ENCODE data around the gene TCF7. TPM values are rescaled to one million over a fixed set of nuclear protein-coding genes. Genes with fewer than 3 reads are reported as not detected.

The TCF7 gene
- polyA plus RNA-seq, 1 donor from 2014 or later = 0.15 TPM

DNA sequence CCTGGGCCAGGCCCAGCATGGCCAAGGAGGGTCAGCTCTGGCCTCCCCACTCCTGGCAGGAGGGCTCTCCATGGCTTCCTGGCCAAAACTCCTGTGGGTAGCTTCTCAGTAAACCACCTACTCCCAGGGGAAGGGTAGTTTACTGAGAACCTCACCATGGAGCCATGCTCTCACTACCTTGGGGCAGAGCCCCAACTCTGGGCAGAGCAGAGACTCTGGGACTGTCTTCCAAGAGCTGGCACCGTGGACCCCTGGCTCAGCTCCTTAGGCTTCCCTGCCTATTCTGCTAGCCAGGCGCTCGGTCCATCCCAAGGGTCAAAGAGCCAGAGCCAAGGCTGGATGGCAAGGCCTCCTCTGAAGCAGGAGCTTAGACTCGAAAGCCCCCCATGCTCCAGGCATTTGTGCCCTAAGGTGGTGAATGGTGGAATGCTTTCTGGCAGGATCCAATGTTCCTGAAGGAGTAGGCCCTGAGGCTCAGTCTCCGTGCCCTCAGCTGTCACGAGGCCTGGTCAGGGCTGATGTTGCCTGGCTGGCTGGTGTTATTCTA lies 19.6 kb downstream of the TCF7 start:
- TF ChIP-seq MXI1 (conservative IDR thresholded peaks at IDR 0.05; ENCODE audit: poor library complexity, severe bottlenecking) = no peak
- no peak for TF ChIP-seq POLR2AphosphoS5 (IDR thresholded peaks at IDR 0.05)
- TF ChIP-seq SMC3 (conservative IDR thresholded peaks at IDR 0.05; ENCODE audit: poor library complexity) = no peak
- TF ChIP-seq, protein P1, sequence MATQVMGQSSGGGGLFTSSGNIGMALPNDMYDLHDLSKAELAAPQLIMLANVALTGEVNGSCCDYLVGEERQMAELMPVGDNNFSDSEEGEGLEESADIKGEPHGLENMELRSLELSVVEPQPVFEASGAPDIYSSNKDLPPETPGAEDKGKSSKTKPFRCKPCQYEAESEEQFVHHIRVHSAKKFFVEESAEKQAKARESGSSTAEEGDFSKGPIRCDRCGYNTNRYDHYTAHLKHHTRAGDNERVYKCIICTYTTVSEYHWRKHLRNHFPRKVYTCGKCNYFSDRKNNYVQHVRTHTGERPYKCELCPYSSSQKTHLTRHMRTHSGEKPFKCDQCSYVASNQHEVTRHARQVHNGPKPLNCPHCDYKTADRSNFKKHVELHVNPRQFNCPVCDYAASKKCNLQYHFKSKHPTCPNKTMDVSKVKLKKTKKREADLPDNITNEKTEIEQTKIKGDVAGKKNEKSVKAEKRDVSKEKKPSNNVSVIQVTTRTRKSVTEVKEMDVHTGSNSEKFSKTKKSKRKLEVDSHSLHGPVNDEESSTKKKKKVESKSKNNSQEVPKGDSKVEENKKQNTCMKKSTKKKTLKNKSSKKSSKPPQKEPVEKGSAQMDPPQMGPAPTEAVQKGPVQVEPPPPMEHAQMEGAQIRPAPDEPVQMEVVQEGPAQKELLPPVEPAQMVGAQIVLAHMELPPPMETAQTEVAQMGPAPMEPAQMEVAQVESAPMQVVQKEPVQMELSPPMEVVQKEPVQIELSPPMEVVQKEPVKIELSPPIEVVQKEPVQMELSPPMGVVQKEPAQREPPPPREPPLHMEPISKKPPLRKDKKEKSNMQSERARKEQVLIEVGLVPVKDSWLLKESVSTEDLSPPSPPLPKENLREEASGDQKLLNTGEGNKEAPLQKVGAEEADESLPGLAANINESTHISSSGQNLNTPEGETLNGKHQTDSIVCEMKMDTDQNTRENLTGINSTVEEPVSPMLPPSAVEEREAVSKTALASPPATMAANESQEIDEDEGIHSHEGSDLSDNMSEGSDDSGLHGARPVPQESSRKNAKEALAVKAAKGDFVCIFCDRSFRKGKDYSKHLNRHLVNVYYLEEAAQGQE (IDR thresholded peaks at IDR 0.05; ENCODE audit: borderline replicate concordance) = no peak
- TF ChIP-seq RAD21 (conservative IDR thresholded peaks at IDR 0.05) = no peak
- TF ChIP-seq EZH2 (IDR thresholded peaks at IDR 0.05; ENCODE audit: borderline replicate concordance, insufficient read depth, low read length, poor library complexity, severe bottlenecking) = no peak
- no peak for TF ChIP-seq TAF1 (IDR thresholded peaks at IDR 0.05; ENCODE audit: low read depth)
- TF ChIP-seq, protein P2, sequence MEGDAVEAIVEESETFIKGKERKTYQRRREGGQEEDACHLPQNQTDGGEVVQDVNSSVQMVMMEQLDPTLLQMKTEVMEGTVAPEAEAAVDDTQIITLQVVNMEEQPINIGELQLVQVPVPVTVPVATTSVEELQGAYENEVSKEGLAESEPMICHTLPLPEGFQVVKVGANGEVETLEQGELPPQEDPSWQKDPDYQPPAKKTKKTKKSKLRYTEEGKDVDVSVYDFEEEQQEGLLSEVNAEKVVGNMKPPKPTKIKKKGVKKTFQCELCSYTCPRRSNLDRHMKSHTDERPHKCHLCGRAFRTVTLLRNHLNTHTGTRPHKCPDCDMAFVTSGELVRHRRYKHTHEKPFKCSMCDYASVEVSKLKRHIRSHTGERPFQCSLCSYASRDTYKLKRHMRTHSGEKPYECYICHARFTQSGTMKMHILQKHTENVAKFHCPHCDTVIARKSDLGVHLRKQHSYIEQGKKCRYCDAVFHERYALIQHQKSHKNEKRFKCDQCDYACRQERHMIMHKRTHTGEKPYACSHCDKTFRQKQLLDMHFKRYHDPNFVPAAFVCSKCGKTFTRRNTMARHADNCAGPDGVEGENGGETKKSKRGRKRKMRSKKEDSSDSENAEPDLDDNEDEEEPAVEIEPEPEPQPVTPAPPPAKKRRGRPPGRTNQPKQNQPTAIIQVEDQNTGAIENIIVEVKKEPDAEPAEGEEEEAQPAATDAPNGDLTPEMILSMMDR (IDR thresholded peaks at IDR 0.05; ENCODE audit: poor library complexity, severe bottlenecking) = no peak
- TF ChIP-seq EP300 (conservative IDR thresholded peaks at IDR 0.05; ENCODE audit: poor library complexity, severe bottlenecking) = no peak
- no peaks in the 10 kb centered on the region for H3K9me2 ChIP-seq (ENCODE audit: insufficient read depth, low read length)
- H3K4me3 ChIP-seq (ENCODE audit: low read length) = no peak overlapping the region
- H3K27ac ChIP-seq (ENCODE audit: low read length) = no peak overlapping the region
- H4K20me1 ChIP-seq (ENCODE audit: insufficient read depth) = no peaks in the 10 kb centered on the region
- no peaks in the 10 kb centered on the region for H3K79me2 ChIP-seq (replicated peaks; ENCODE audit: insufficient read depth, low read length)
- H3K36me3 ChIP-seq (ENCODE audit: insufficient read depth, low read length) = no peaks in the 10 kb centered on the region
- H3K27me3 ChIP-seq (ENCODE audit: insufficient read depth, low read depth, low read length) = no peaks in the 10 kb centered on the region
- no peak overlapping the region for H3K4me2 ChIP-seq (ENCODE audit: low read length)
- no peaks in the 10 kb centered on the region for H3F3A ChIP-seq (ENCODE audit: insufficient read depth, low read length, poor library complexity, severe bottlenecking)
- H2AFZ ChIP-seq (ENCODE audit: low read depth, low read length) = no peak overlapping the region
- H3K9ac ChIP-seq (ENCODE audit: low read length) = no peak overlapping the region
- H3K9me3 ChIP-seq (ENCODE audit: low read length) = no peaks in the 10 kb centered on the region

DNA sequence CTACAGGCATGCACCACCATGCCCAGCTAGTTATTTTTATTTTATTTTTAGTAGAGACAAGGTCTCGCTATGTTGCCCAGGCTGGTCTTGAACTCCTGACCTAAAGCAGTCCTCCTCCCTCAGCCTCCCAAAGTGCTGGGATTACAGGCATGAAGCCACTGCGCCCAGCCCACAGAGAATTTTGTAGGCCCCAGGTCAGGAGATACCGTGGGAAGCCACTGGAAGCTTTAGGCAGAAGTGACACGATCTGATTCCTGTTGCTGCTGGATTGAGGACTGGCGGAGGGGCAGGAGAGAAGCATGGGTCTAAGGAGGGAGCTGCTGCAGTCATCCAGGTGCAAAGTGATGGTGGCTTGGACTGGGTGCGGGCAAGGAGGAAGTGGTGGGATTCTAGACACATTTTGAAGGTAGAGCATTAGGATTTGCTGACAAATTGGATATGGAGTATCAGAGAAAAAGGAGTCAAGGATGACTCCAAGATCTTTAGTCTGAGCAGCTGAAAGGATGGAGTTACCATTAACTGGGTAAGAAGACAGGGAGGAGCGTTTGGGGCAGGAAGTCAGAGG lies 20.7 kb downstream of the TCF7 start:
- Histone ChIP-seq H3K9me3 (ENCODE audit: low read length) (no peaks in the 10 kb centered on the region), H3K9me2 (ENCODE audit: insufficient read depth, low read length) (no peaks in the 10 kb centered on the region), H3K79me2 (replicated peaks; ENCODE audit: insufficient read depth, low read length) (no peaks in the 10 kb centered on the region), H2AFZ (ENCODE audit: low read depth, low read length) (no peak overlapping the region), H4K20me1 (ENCODE audit: insufficient read depth) (no peaks in the 10 kb centered on the region), H3K36me3 (ENCODE audit: insufficient read depth, low read length) (no peaks in the 10 kb centered on the region), H3F3A (ENCODE audit: insufficient read depth, low read length, poor library complexity, severe bottlenecking) (no peaks in the 10 kb centered on the region), H3K9ac (ENCODE audit: low read length) (no peak overlapping the region), H3K4me2 (ENCODE audit: low read length) (no peak overlapping the region), H3K27ac (ENCODE audit: low read length) (no peak overlapping the region), H3K4me3 (ENCODE audit: low read length) (no peak overlapping the region), H3K27me3 (ENCODE audit: insufficient read depth, low read depth, low read length) (no peaks in the 10 kb centered on the region)
- TF ChIP-seq RAD21 (conservative IDR thresholded peaks at IDR 0.05) (no peak), EP300 (conservative IDR thresholded peaks at IDR 0.05; ENCODE audit: poor library complexity, severe bottlenecking) (no peak), POLR2AphosphoS5 (IDR thresholded peaks at IDR 0.05) (no peak), MXI1 (conservative IDR thresholded peaks at IDR 0.05; ENCODE audit: poor library complexity, severe bottlenecking) (no peak), SMC3 (conservative IDR thresholded peaks at IDR 0.05; ENCODE audit: poor library complexity) (no peak), TAF1 (IDR thresholded peaks at IDR 0.05; ENCODE audit: low read depth) (no peak), EZH2 (IDR thresholded peaks at IDR 0.05; ENCODE audit: borderline replicate concordance, insufficient read depth, low read length, poor library complexity, severe bottlenecking) (no peak)
- TF ChIP-seq, protein P1 (IDR thresholded peaks at IDR 0.05; ENCODE audit: borderline replicate concordance) = no peak
- TF ChIP-seq, protein P2 (IDR thresholded peaks at IDR 0.05; ENCODE audit: poor library complexity, severe bottlenecking) = no peak
